Stimulated activated CD4-positive, alpha-beta T cell treated with anti-CD3 and anti-CD28 coated beads, TNF-alpha, amount 100 ng/mL, for 1 hour (primary cell): ENCODE measurements around the gene PET100.
"Not testable (repeated sequence)": the region's sequence is repeated elsewhere in the genome, so short reads cannot be mapped to it uniquely, and the experiment has no call there.

Experiments used
- DNase-seq, 3 donors: peaks; one replicate each; pipeline ENCODE4 v3.0.0-alpha.2; 2020; ENCODE audit warnings: low read depth in 3 of 3, low spot score in 1 of 3

Gene PET100

GRCh38 chr19:7633698-7634097 is 4.1 kb downstream of the PET100 start, which contains the start of gene PCP2:
TSS of gene PCP2 (minus strand) at chr19:7633719. CDS start at chr19:7633457, 262 bp downstream.
- DNase-seq, result no peak

- no peak for DNase-seq
Observed at GRCh38 chr19:7635670-7636069, 6.1 kb downstream of the PET100 start.

GRCh38 chr19:7636317-7636690 is 6.7 kb downstream of the PET100 start:
- no peak for DNase-seq

- DNase-seq, result peak; percentile 84 to 95 (median 95)
Observed at GRCh38 chr19:7636691-7637373, 7.2 kb downstream of the PET100 start, which contains the start of gene STXBP2. TSS of gene STXBP2 (plus strand) at chr19:7637110. CDS start at chr19:7637150, 40 bp downstream.

GRCh38 chr19:7637374-7638256 is 8.0 kb downstream of the PET100 start:
- no peak for DNase-seq

- DNase-seq, result no peak
Observed at GRCh38 chr19:7638802-7639465, 9.3 kb downstream of the PET100 start.

- DNase-seq, result no peak
Observed at GRCh38 chr19:7639863-7640348, 10.3 kb downstream of the PET100 start.

- DNase-seq, result no peak
Observed at GRCh38 chr19:7640803-7641202, 11.2 kb downstream of the PET100 start.

GRCh38 chr19:7641290-7642276 is 12.0 kb downstream of the PET100 start:
- no peak for DNase-seq

- no peak for DNase-seq
Observed at GRCh38 chr19:7642295-7643030, 12.9 kb downstream of the PET100 start.

- DNase-seq, result no peak
Observed at GRCh38 chr19:7643031-7643415, 13.4 kb downstream of the PET100 start.

GRCh38 chr19:7643629-7644549 is 14.3 kb downstream of the PET100 start:
- not testable (repeated sequence) for DNase-seq

GRCh38 chr19:7644550-7644877 is 14.9 kb downstream of the PET100 start:
- no peak for DNase-seq

GRCh38 chr19:7645163-7645562 is 15.6 kb downstream of the PET100 start:
- DNase-seq, result no peak

GRCh38 chr19:7645656-7646425 is 16.2 kb downstream of the PET100 start:
- DNase-seq, result no peak

- DNase-seq, result no peak
Observed at GRCh38 chr19:7646426-7646700, 16.8 kb downstream of the PET100 start.

GRCh38 chr19:7647156-7647555 is 17.6 kb downstream of the PET100 start:
- no peak for DNase-seq
